OCI-LY7 (cell line): ENCODE results near the gene EPS8L1. TPM values are rescaled to one million over a fixed set of nuclear protein-coding genes. Genes with fewer than 3 reads are reported as not detected.

Source experiments
- BruUV-seq: library from RNA; stranded (reverse); fragments of 400-500 nt; replicated peaks from 2 replicates; lab custom pipeline; 2021; lab: Mats Ljungman, UMichigan
- CTCF ChIA-PET: fragments of 300-600 bp; sonication (Branson Sonifier 250); formaldehyde crosslinking; loops from one replicate; lab custom pipeline; 2022; ENCODE audit warnings: antibody characterized with exemption; ENCODE audit not compliant: unreplicated experiment; lab: Charles Lee
- POLR2A ChIA-PET: fragments of 300-600 bp; sonication (Branson Sonifier 250); formaldehyde crosslinking; loops from one replicate; lab custom pipeline; 2022; ENCODE audit warnings: antibody characterized with exemption; lab: Charles Lee
- DNase-seq: peaks from one replicate; pipeline ENCODE4 v3.0.0-alpha.2; 2015; ENCODE audit warnings: low spot score
- H2AFZ ChIP-seq: fragments of 200-600 bp; sonication (generic), shearing (Covaris generic); 2 replicates; pipeline ENCODE4 v1.6.1; 2014; ENCODE audit warnings: mild to moderate bottlenecking, antibody characterized with exemption, low read length, moderate library complexity
- H3K27ac ChIP-seq: fragments of 200-600 bp; sonication (generic); 2 replicates; pipeline ENCODE4 v1.5.1; 2014; ENCODE audit warnings: mixed run types, low read depth, mild to moderate bottlenecking, moderate library complexity, low read length, inconsistent platforms; ENCODE audit not compliant: poor library complexity, severe bottlenecking
- H3K36me3 ChIP-seq: fragments of 200-600 bp; sonication (generic); 2 replicates; pipeline ENCODE4 v1.6.1; 2014; ENCODE audit warnings: mild to moderate bottlenecking, antibody characterized with exemption, low read length, moderate library complexity, mixed read lengths; ENCODE audit not compliant: insufficient read depth
- H3K4me1 ChIP-seq: fragments of 200-600 bp; sonication (generic); 2 replicates; pipeline ENCODE4 v1.5.1; 2014; ENCODE audit warnings: mild to moderate bottlenecking, low read length; ENCODE audit not compliant: insufficient read depth, poor library complexity, severe bottlenecking
- H3K4me2 ChIP-seq: fragments of 200-600 bp; sonication (generic); 2 replicates; pipeline ENCODE4 v1.6.1; 2014; ENCODE audit warnings: mild to moderate bottlenecking, low read length
- H3K4me3 ChIP-seq: fragments of 200-600 bp; sonication (generic); 2 replicates; pipeline ENCODE4 v1.5.1; 2014; ENCODE audit warnings: mild to moderate bottlenecking, low read depth, low read length; ENCODE audit not compliant: poor library complexity, severe bottlenecking
- H3K79me2 ChIP-seq: fragments of 200-600 bp; sonication (generic); 2 replicates; pipeline ENCODE4 v1.6.1; 2016; ENCODE audit warnings: low read depth, mild to moderate bottlenecking, low read length, moderate library complexity, mixed read lengths; ENCODE audit not compliant: insufficient read depth
- H3K9me2 ChIP-seq: fragments of 200-600 bp; sonication (generic); 2 replicates; pipeline ENCODE4 v1.6.1; 2016; ENCODE audit warnings: mild to moderate bottlenecking, low read length, mixed read lengths; ENCODE audit not compliant: insufficient read depth
- H3K9me3 ChIP-seq: fragments of 200-600 bp; sonication (generic); 2 replicates; pipeline ENCODE4 v1.6.1; 2014; ENCODE audit warnings: mild to moderate bottlenecking, mixed run types, low read length, mixed read lengths
- H4K20me1 ChIP-seq: fragments of 200-600 bp; sonication (generic); 2 replicates; pipeline ENCODE4 v1.6.1; 2014; ENCODE audit warnings: mild to moderate bottlenecking, antibody characterized with exemption, low read length, moderate library complexity, mixed read lengths; ENCODE audit not compliant: insufficient read depth
- EZH2phosphoT487 ChIP-seq: fragments of 200-600 bp; sonication (generic); IDR thresholded peaks from 2 replicates; pipeline ENCODE4 v1.6.1; 2018; ENCODE audit warnings: low read depth, borderline replicate concordance, mild to moderate bottlenecking, mixed run types, antibody characterized with exemption, low read length, moderate library complexity, mixed read lengths
- intact Hi-C: fragments of 100-400 bp; cut with micrococcal nuclease; formaldehyde crosslinking; loops from one replicate; pipeline ENCODE4 v1.10.0; 2022; ENCODE audit not compliant: unreplicated experiment
- total RNA-seq, 2 experiments: library from RNA; depleted of rRNA in 1 of 2; stranded (reverse); fragments of >200 nt in 1 of 2; shearing (Covaris generic) in 1 of 2; gene quantifications; 2 replicates each; pipeline ENCODE4 v1.2.3, GENCODE V29; 2014 to 2022
- TF ChIP-seq, protein P1 (sequence below): fragments of 200-600 bp; sonication (generic); conservative IDR thresholded peaks from 2 replicates; pipeline ENCODE4 v1.5.1; 2014; ENCODE audit warnings: mild to moderate bottlenecking, antibody characterized with exemption, low read length, moderate library complexity, mixed read lengths

EPS8L1 gene
- total RNA-seq, 2 experiments from 2014 or later = 11.1 to 12.5 TPM

DNA sequence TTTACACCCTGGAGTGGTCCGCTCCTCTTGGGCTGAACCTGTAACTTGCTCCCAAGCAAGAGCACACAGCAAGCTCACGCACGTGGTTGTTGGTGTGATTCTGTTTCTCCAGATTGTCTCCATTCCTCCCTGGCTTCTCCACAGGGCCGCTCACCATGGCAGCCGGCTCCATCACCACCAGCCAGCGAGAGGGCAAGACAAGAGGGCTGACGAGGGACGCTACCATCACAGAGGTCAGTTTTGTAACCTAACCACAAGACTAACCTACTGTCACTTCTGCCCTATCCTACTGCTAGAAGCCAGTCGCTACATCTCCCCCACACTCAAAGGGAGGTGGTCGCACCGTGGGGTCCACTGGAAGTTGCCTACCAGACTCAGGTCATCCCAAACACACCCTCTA lies 33.0 kb upstream of the EPS8L1 start:
- H3K27ac ChIP-seq = no peak overlapping the region
- H2AFZ ChIP-seq = no peak overlapping the region
- H3K4me3 ChIP-seq = no peak overlapping the region
- CTCF ChIA-PET = no interaction called here
- no peak overlapping the region for H3K4me2 ChIP-seq
- no peaks in the 10 kb centered on the region for H3K9me3 ChIP-seq
- H3K79me2 ChIP-seq = no peaks in the 10 kb centered on the region
- DNase-seq = no peak
- no TSS peak for BruUV-seq
- H3K36me3 ChIP-seq = peaks cover 57% of the 10 kb centered on the region
- no peaks in the 10 kb centered on the region for H3K9me2 ChIP-seq
- TF ChIP-seq, protein P1, sequence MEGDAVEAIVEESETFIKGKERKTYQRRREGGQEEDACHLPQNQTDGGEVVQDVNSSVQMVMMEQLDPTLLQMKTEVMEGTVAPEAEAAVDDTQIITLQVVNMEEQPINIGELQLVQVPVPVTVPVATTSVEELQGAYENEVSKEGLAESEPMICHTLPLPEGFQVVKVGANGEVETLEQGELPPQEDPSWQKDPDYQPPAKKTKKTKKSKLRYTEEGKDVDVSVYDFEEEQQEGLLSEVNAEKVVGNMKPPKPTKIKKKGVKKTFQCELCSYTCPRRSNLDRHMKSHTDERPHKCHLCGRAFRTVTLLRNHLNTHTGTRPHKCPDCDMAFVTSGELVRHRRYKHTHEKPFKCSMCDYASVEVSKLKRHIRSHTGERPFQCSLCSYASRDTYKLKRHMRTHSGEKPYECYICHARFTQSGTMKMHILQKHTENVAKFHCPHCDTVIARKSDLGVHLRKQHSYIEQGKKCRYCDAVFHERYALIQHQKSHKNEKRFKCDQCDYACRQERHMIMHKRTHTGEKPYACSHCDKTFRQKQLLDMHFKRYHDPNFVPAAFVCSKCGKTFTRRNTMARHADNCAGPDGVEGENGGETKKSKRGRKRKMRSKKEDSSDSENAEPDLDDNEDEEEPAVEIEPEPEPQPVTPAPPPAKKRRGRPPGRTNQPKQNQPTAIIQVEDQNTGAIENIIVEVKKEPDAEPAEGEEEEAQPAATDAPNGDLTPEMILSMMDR = no peak
- TF ChIP-seq EZH2phosphoT487 = no peak
- POLR2A ChIA-PET = no interaction called here
- intact Hi-C loops = no loop called here
- H3K4me1 ChIP-seq = no peaks in the 10 kb centered on the region
- no peaks in the 10 kb centered on the region for H4K20me1 ChIP-seq

DNA sequence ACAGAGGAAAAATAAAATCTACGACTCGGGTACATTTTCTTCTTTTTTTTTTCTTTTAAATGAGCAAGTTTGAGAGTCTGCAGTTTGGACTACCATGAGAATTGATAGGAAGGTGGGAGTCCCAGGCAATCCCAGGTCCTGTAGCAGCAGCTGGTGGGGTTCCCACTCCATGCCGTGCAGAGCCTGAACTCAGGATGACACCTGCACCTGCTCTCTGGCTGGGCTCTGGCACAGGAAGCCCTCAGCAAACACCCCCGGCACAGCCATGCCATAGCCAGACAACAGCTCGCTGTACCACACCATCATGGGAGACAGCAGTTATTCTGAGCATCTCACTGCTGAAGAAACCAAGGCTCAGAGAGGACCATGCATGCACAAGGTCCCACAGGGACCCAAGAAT lies 31.4 kb upstream of the EPS8L1 start:
- Histone ChIP-seq H3K36me3 (peaks cover 73% of the 10 kb centered on the region), H3K9me3 (no peaks in the 10 kb centered on the region), H3K27ac (no peak overlapping the region), H3K9me2 (no peaks in the 10 kb centered on the region), H3K4me1 (no peaks in the 10 kb centered on the region), H3K4me2 (no peak overlapping the region), H4K20me1 (no peaks in the 10 kb centered on the region), H2AFZ (no peak overlapping the region), H3K4me3 (no peak overlapping the region), H3K79me2 (no peaks in the 10 kb centered on the region)
- TF ChIP-seq, protein P1 = no peak
- TF ChIP-seq EZH2phosphoT487 = no peak
- POLR2A ChIA-PET = no interaction called here
- CTCF ChIA-PET = no interaction called here
- no TSS peak for BruUV-seq
- intact Hi-C loops = no loop called here
- no peak for DNase-seq

DNA sequence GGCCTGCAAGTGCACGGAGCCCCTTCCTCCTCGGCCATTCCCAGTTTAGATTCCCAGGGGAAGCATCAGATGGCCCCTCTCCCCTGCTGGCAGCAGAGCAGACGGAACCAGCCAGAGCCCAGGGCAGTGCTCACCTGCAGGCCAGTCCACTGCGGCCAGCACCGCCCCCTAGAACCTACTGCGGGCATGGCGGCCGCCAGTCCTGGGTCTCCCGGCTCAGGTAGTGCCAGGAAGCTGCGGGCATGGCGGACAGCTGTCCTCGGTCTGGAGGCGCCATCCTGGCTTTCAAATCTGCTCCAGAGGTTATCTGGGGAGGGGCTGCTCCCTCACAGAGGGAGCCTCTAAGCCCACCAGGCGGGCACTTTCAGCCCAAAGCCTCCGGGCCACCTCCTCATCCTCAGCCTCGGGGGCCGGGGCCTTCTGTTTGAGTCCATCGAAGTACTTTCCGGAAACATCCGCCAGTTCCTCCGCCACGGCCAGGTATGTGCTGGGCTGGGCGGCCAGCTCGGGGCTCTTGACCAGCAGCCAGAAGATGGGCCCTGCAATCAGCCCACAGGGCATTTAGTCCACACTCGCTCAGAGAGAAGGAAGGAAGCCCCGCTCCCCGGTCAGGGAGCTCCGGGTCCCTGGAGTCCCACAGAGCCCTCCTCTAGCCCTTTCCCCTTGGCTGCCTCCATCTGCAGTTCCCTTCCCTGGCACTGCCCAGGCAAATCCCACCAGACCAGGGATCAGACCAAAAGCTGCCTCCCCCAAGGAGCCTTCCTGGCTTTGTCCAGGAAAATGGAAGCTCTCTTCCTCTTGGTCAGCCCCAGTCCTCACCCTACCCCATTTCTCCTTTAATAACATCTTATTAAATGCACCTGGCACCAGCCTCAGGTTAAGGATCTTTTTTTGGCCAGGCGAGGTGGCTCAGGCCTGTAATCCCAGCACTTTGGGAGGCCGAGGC lies 30.6 kb upstream of the EPS8L1 start:
- H3K9me3 ChIP-seq = no peaks in the 10 kb centered on the region
- BruUV-seq = no TSS peak
- H3K9me2 ChIP-seq = no peaks in the 10 kb centered on the region
- H2AFZ ChIP-seq = no peak overlapping the region
- peaks cover 78% of the 10 kb centered on the region for H3K36me3 ChIP-seq
- ChIA-PET CTCF (no interaction called here), POLR2A (no interaction called here)
- H3K4me1 ChIP-seq = no peaks in the 10 kb centered on the region
- intact Hi-C loops = no loop called here
- no peak overlapping the region for H3K27ac ChIP-seq
- H3K79me2 ChIP-seq = no peaks in the 10 kb centered on the region
- no peak overlapping the region for H3K4me2 ChIP-seq
- no peaks in the 10 kb centered on the region for H4K20me1 ChIP-seq
- no peak for TF ChIP-seq EZH2phosphoT487
- TF ChIP-seq, protein P1 = no peak
- DNase-seq = no peak
- no peak overlapping the region for H3K4me3 ChIP-seq
